GM19023 (cell line): ENCODE data around the gene ELMO1.

ENCODE experiments used
- ATAC-seq: cut with Tn5 transposase; IDR thresholded peaks from one replicate; pipeline ENCODE4 v1.9.1; 2021; ENCODE audit warnings: mild to moderate bottlenecking, moderate library complexity; ENCODE audit not compliant: unreplicated experiment

Gene ELMO1

GRCh38 chr7:37410305-37411229 lies 38.1 kb downstream of the ELMO1 start:
- ATAC-seq = no peak

DNA sequence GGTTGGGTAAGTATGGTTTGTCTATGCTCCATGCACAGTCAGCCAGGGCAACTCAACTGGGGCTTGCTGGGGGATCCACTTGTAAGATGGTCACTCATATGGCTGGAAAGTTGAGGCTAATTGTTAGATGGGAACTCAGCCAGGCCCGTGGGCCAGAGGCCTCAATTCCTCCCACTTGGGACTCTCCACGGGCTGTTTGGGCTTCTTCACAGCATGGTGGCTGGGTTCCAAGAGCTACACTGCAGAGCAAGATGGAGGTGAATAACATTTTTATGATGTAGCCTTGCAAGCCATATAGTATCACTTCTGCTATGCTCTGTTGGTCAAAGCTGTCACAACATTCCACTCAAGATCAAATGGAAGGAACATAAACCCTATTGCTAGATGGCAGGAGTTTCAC lies 39.2 kb downstream of the ELMO1 start:
- no peak for ATAC-seq

DNA sequence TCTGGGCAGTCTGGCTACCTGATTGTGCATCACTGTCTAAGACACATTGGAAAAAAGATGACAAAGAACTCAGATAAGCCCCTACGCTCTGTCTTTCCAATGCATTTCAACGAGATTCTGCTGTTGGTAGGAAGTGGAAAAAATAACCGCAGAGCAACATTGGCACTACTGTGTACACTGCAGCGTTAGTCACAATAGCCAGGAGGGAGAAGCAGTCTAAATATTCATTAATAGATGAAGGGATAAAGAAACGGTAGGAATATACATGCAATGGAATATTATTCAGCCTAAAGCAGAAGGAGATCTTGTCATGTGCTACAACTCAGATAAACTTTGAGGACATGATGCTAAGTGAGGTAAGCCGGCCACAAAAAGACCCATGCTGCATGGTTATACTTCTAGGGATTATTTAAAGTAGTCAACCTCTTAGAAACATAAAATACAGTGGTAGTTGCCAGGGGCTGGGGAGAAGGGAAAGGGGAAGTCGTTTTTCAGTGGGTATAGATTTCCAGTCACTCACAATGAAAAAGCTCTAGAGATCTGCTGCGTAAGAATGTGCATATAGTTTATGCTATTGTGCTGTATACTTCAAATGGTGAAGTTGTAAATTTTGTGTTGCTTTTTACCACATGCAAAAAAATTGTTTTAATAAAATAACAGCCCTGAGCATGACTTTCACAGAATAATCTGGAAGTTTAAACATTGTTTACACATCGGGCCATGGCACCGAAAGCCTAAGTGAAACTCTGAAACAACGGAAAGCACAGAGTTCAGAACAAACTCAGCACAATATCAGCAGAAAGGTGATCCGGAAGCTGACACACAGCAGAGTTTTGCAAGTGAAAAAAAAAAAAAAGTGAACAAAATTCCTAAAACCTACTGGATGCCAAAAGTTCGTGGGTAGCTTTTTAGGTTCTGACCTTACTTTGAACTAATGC lies 40.1 kb downstream of the ELMO1 start:
- ATAC-seq = no peak

DNA sequence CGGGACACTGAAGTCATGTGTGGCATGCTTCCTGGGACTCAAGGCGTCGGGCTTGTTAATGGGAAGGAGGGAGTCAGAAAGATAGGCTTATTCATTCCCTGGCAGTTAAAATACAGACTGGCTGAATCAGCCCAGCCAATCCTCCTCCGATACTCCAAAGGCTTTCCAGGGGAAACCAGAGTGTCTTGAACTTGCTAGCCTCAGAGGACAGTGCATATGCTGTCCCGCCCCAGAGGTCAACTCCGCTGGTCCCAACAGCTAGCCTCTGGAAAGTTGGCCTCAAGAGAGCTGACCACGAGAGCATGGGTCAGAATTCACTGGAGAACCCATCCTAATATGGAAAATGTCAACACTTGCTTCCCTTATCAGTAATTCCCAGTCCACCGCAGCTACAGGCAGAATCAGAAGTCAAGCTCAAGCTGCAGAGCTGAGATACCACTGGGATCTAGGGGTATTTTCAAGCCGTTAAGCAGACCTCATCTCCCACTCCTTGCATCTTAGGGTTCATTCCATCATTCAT lies 43.0 kb downstream of the ELMO1 start:
- no peak for ATAC-seq

GRCh38 chr7:37405128-37405527 lies 43.5 kb downstream of the ELMO1 start:
- ATAC-seq = no peak

DNA sequence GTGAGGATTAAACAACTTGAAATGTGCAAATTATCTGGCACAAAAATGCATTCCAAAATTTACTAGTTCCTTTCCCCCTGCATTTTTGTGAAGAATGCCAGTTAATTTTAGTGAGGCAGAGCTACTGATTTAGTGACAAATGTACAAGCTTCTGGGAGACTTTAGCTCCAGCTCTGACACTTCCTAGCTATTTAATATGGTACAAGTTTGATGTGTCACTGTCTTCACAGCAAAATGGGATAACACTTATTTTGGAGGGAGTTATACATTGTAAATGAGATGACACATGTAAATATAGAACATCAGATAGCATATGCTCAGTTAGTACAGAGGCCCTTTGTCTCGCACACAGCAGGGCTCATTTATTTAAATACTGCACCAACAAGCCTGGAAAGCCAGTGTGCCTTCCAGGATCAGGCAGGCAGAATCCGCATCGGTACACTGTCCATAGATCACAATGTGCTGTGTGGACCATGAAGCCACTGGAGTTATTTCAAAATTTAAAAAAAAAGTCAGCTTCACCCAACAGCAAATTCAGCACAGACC lies 48.7 kb downstream of the ELMO1 start:
- no peak for ATAC-seq

DNA sequence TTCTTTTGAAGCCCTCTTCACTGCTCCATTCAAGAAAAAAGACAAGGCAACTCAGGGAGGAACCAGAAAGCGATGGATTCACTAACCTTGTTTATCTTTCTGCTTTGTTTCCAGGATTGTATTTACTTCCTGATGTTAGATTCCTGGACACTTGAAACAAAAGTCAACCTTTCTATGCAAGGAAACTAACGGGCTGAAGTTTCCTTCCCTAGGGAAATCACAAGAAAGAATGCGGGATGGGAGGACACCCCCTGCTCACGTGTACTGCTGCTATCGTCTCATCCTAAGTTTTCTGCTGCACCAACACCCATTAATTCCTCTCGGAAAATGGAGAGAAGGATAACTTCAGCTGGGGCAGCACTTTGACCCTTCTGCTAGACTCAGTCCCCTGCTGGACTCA lies 50.3 kb downstream of the ELMO1 start:
- ATAC-seq = no peak

DNA sequence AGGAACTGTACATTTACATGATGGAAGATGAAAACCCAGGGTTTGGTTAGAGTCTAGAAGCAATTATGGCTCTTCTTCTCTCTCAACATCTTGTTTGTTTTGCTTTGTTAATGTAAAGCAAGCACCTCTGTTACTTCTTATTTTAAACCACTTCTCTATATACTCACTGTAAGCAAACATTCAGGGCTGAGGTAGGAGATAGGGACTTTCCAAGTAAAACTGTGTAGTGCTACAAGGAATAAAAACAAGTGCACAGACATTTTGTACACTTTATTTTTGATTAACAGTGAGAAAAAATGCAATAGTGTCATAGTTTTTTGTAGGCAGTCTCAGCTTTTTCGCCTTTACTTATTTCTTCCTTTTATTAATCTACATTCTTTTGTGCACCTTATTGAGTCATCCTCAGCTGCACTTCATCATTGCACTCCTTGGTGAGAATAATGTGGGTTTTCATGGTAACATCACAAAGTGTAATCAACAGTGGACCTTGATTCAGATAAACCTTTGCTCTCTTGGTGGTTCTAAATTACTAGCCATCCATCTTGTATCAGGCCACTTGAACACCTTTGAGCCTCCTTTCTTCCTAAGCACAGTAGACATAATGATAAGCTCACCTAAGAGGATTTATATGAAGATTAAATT lies 52.9 kb downstream of the ELMO1 start:
- ATAC-seq = no peak

GRCh38 chr7:37394158-37394557 lies 54.5 kb downstream of the ELMO1 start:
- no peak for ATAC-seq

DNA sequence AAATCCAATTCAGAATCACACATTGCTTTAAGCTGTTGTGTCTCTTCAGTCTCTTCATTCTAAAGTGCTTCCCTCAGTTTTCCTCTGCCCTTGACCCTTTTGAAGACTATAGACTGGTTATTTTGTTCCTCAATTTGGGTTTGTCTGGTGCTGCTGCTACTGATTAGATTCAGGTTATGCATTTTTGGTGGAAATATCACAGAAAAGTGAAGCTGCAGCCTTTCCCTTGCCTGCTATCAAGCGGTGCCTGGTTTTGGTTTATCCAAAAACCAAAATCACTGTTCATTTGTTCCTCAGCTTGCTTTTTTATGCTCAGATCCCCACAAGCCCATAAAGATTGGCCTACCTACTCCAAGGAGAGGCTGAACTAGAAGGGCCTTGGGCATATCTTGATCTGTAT lies 55.2 kb downstream of the ELMO1 start:
- ATAC-seq = no peak

DNA sequence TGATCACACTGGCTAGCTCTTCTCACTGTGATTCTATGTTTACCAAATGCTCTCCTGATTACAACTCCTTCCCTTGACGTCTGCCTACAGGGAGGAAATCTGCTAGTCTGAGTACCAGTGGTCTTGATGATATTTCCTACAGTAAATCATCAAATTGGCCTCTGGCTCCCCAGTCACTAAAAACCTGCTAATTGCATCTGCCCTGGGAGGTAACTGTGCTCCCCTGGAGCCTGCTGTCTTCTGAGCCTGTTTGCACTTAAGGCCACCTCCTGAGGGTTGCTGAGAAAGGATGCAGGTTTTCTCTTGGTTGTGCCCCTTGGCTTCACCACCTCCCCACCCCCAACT lies 56.0 kb downstream of the ELMO1 start:
- no peak for ATAC-seq

GRCh38 chr7:37391791-37392672 lies 56.6 kb downstream of the ELMO1 start:
- ATAC-seq = no peak

- no peak for ATAC-seq
Observed at GRCh38 chr7:37390114-37390513, 58.5 kb downstream of the ELMO1 start.

DNA sequence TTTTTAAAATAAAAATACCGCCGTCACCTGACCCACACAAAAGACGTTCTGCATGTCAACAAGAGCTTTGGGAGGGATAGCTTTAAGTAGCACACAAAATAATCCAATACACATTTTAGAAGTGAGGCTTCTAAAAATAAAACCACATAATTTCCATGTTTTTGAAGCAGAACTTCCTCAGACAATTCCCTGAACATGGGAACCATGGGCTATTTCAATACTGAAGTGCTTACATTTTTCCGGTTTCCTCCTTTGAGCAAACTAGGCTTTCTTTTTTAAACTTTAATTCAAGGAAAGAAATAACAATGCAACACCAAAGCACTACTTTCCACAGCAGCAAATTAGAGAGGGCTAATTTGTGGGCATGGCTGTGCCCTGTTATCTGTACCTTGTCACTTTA lies 59.9 kb downstream of the ELMO1 start:
- ATAC-seq = no peak

DNA sequence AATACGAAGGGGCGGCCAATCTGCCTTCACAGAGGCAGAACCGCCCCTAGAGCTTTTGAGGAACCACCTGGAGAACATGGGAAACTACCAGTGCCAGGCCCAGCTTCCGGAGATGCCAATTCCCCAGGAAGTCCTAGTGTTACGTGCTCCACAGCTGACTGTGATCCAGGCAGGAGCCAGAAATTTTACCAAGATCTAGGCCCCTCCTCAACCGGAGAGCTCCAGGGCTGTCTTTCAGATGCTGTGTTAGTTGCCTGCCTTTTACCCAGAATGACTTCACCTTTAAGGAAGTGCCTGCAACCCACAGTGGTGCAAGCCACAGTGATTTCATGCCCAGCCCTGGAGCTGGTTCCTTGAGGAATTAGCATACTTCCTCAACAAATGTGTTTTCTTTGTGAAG lies 62.9 kb downstream of the ELMO1 start:
- ATAC-seq = no peak

DNA sequence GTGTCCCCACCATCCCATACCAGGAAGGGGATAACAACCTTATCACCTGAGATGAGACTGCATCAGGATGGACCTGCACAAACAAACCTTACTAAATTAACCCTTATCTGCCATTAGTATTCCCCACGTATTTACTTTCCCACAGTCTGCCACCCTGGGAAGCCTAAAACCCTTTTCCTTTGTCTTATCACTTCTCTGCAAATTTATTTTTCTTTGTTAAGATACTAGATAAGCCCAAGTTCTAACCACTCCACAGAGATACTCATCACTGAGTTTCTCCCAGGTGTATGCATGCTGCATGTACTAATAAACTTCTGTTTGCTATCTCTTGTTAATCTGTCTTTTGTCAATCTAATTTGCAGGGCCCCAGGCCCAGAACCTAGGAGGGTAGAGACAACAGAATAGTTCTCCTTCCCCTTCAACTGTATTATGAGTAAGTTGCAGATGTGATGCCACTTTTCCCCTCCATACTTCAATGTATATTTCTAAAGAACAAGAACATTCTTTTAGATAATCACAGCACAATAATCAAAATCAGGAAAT lies 66.0 kb downstream of the ELMO1 start:
- no peak for ATAC-seq

- ATAC-seq = no peak
Observed at GRCh38 chr7:37380831-37381230, 67.8 kb downstream of the ELMO1 start.

DNA sequence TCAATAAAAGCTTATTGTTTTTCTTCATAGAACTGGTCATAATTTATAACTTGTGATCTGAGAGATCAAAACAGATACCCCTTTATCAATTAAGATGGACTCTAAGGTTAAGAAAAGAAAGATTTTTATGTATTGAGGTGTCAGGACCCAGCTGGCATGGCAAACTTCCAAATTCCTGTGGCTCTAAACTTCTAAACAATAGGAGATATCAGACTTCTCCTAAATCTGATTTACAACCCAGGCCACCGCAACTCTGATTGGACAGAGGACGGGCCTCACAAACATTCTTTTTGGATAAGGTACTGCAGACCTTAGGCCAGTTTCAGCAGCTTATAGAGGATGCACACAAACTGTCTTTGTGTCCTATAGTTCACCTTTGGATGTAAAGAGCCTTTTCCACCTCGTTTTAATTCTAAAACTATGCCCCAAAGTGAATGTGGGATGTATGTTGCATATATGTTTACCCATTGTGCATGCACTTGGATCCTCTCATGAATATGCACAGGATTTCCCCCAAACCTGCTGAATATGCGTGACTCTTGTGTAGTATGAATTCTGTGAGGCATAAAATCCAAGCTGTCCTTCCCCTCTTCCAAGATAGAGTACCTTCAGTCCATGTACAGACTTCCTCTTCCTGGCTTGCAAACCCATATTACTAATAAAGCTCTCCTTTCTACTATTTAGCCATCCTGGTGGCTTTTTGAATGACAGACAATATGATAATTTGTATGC lies 69.0 kb downstream of the ELMO1 start:
- no peak for ATAC-seq

GRCh38 chr7:37377231-37377630 lies 71.4 kb downstream of the ELMO1 start:
- no peak for ATAC-seq
